HCT116 (cell line): ENCODE results near the gene CTR9. TPM values are rescaled to one million over a fixed set of nuclear protein-coding genes. Genes with fewer than 3 reads are reported as not detected.

ENCODE experiments used
- ATAC-seq: fragments of 200-7000 bp; cut with Tn5 transposase; 2 replicates; pipeline ENCODE4 v1.9.1; 2020; ENCODE audit warnings: mild to moderate bottlenecking, moderate library complexity
- BruUV-seq: library from RNA; stranded (reverse); fragments of 400-500 nt; replicated peaks from 2 replicates; lab custom pipeline; 2021; lab: Mats Ljungman, UMichigan
- CTCF ChIA-PET: fragments of 300-600 bp; sonication (Branson Sonifier 250); formaldehyde crosslinking; loops from one replicate; lab custom pipeline; 2021; ENCODE audit warnings: antibody characterized with exemption; lab: Charles Lee
- POLR2A ChIA-PET: fragments of 300-600, 350-600 bp; sonication (Branson Sonifier 250); formaldehyde crosslinking; loops from one replicate; lab custom pipeline; 2021; ENCODE audit warnings: antibody characterized with exemption; lab: Charles Lee
- RAD21 ChIA-PET, 2 experiments: fragments of 300-600 bp; sonication (Branson Sonifier 250); formaldehyde crosslinking; loops; one replicate each; lab custom pipeline; 2023; ENCODE audit warnings: low total read pairs in 2 of 2; ENCODE audit not compliant: uncharacterized antibody in 2 of 2, unreplicated experiment in 2 of 2, low non-redundant PET in 1 of 2; lab: Charles Lee
- DNase-seq: peaks from one replicate; pipeline ENCODE4 v3.0.0-alpha.2; 2010; ENCODE audit warnings: low read depth, low spot score
- H2AFZ ChIP-seq: fragments of 200-600 bp; shearing (Covaris generic), sonication (generic); 2 replicates; pipeline ENCODE4 v1.6.1; 2017; ENCODE audit warnings: low read depth, mixed run types, mixed read lengths, antibody characterized with exemption, low read length; ENCODE audit not compliant: poor library complexity, severe bottlenecking
- H3K27ac ChIP-seq: 2 replicates; pipeline ENCODE4 v1.5.1; 2012; ENCODE audit warnings: low read depth, low read length
- H3K27me3 ChIP-seq: fragments of 200-600 bp; sonication (generic); 2 replicates; pipeline ENCODE4 v1.6.1; 2016; ENCODE audit warnings: mixed run types, low read length, mixed read lengths; ENCODE audit not compliant: insufficient read depth
- H3K36me3 ChIP-seq, 2 experiments: fragments of 200-500 bp in 1 of 2; fragments of 200-600 bp in 1 of 2; sonication (Bioruptor generic) in 1 of 2; sonication (generic) in 1 of 2; 2 replicates each; pipeline versions ENCODE4 v1.5.1 to v1.6.1; 2014 to 2016; ENCODE audit warnings: low read length in 2 of 2, inconsistent platforms in 1 of 2, mixed read lengths in 1 of 2, mixed run types in 1 of 2; ENCODE audit not compliant: insufficient read depth in 2 of 2, control insufficient read depth in 1 of 2
- H3K4me1 ChIP-seq, 2 experiments: fragments of 200-600 bp in 1 of 2; sonication (generic) in 1 of 2; 2 replicates each; pipeline versions ENCODE4 v1.5.1 to v1.6.1; 2012 to 2017; ENCODE audit warnings: low read length in 2 of 2, inconsistent platforms in 1 of 2, mild to moderate bottlenecking in 1 of 2, mixed read lengths in 1 of 2, mixed run types in 1 of 2, moderate library complexity in 1 of 2; ENCODE audit not compliant: insufficient read depth in 2 of 2, control insufficient read depth in 1 of 2
- H3K4me2 ChIP-seq: fragments of 200-600 bp; sonication (generic); 2 replicates; pipeline ENCODE4 v1.6.1; 2017; ENCODE audit warnings: mixed run types, low read length, mixed read lengths
- H3K4me3 ChIP-seq, 2 experiments: fragments of 200-600 bp in 1 of 2; sonication (generic) in 1 of 2; replicated peaks in 1 of 2; 2 replicates each; pipeline ENCODE4 v1.5.1; 2011 to 2016; ENCODE audit warnings: low read length in 2 of 2, control low read depth in 1 of 2, low read depth in 1 of 2, mild to moderate bottlenecking in 1 of 2, mixed read lengths in 1 of 2, mixed run types in 1 of 2
- H3K79me2 ChIP-seq: fragments of 200-600 bp; sonication (generic); 2 replicates; pipeline ENCODE4 v1.6.1; 2017; ENCODE audit warnings: mild to moderate bottlenecking, mixed run types, low read length, moderate library complexity, mixed read lengths; ENCODE audit not compliant: insufficient read depth
- H3K9ac ChIP-seq: fragments of 200-600 bp; sonication (generic); 2 replicates; pipeline ENCODE4 v1.6.1; 2016; ENCODE audit warnings: low read length, mixed read lengths
- H3K9me2 ChIP-seq: fragments of 200-600 bp; sonication (generic), shearing (Covaris generic); 2 replicates; pipeline ENCODE4 v1.6.1; 2017; ENCODE audit warnings: mixed run types, mild to moderate bottlenecking, moderate library complexity; ENCODE audit not compliant: insufficient read depth
- H3K9me3 ChIP-seq, 2 experiments: fragments of 200-500 bp in 1 of 2; fragments of 200-600 bp in 1 of 2; sonication (Bioruptor generic) in 1 of 2; sonication (generic) in 1 of 2; 2 replicates each; pipeline ENCODE4 v1.6.1; 2014 to 2017; ENCODE audit warnings: low read length in 2 of 2, mixed read lengths in 2 of 2, inconsistent platforms in 1 of 2, low read depth in 1 of 2, mild to moderate bottlenecking in 1 of 2, mixed run types in 1 of 2, moderate library complexity in 1 of 2; ENCODE audit not compliant: control insufficient read depth in 1 of 2, insufficient read depth in 1 of 2
- H4K20me1 ChIP-seq: fragments of 200-600 bp; sonication (generic), shearing (Covaris generic); 2 replicates; pipeline ENCODE4 v1.6.1; 2017; ENCODE audit warnings: mixed run types, mild to moderate bottlenecking, moderate library complexity; ENCODE audit not compliant: insufficient read depth
- CBX3 ChIP-seq: IDR thresholded peaks from 2 replicates; pipeline ENCODE4 v1.6.1; 2012; ENCODE audit warnings: low read depth
- EZH2 ChIP-seq: fragments of 200-600 bp; sonication (generic); IDR thresholded peaks from 2 replicates; pipeline ENCODE4 v1.6.1; 2017; ENCODE audit warnings: antibody characterized with exemption, mixed run types
- JUND ChIP-seq: IDR thresholded peaks from 2 replicates; pipeline ENCODE4 v1.6.1; 2012
- POLR2A ChIP-seq: IDR thresholded peaks from 2 replicates; pipeline ENCODE4 v1.7.0; 2011; ENCODE audit warnings: borderline replicate concordance; ENCODE audit not compliant: insufficient read depth, insufficient read length; ENCODE audit errors: extremely low read depth
- POLR2AphosphoS5 ChIP-seq: IDR thresholded peaks from 2 replicates; pipeline ENCODE4 v1.6.1; 2011; ENCODE audit warnings: mild to moderate bottlenecking, low read depth, low read length, moderate library complexity
- SP1 ChIP-seq: IDR thresholded peaks from 2 replicates; pipeline ENCODE4 v1.6.1; 2012; ENCODE audit warnings: low read depth
- SRF ChIP-seq: IDR thresholded peaks from 2 replicates; pipeline ENCODE4 v1.6.1; 2012; ENCODE audit warnings: low read depth
- TCF7L2 ChIP-seq: IDR thresholded peaks from 2 replicates; pipeline ENCODE4 v1.7.0; 2011; ENCODE audit warnings: borderline replicate concordance, inconsistent platforms; ENCODE audit not compliant: insufficient read depth, insufficient read length; ENCODE audit errors: extremely low read depth
- YY1 ChIP-seq: IDR thresholded peaks from 2 replicates; pipeline ENCODE4 v1.6.1; 2011; ENCODE audit warnings: low read length, low read depth, moderate library complexity, mild to moderate bottlenecking; ENCODE audit not compliant: insufficient replicate concordance; ENCODE audit errors: extremely low read depth
- ZBTB33 ChIP-seq: IDR thresholded peaks from 2 replicates; pipeline ENCODE4 v1.6.1; 2011; ENCODE audit warnings: mild to moderate bottlenecking, low read length, moderate library complexity; ENCODE audit not compliant: insufficient replicate concordance; ENCODE audit errors: extremely low read depth
- ZFX ChIP-seq: fragments of 450-650 bp; IDR thresholded peaks from 2 replicates; pipeline ENCODE4 v1.6.1; 2017
- intact Hi-C: fragments of 100-400 bp; cut with micrococcal nuclease; formaldehyde crosslinking; loops from 2 replicates; pipeline ENCODE4 v1.10.0; 2022
- total RNA-seq: library from RNA; stranded (reverse); gene quantifications from one replicate; pipeline ENCODE4 v1.2.1, GENCODE V29; 2021; ENCODE audit not compliant: unreplicated experiment

CTR9 gene
- total RNA-seq, 1 experiment from 2014 or later, result 68.4 TPM

- Histone ChIP-seq H3K27me3 (no peaks in the 10 kb centered on the region), H3K9ac (no peak overlapping the region), H3K4me3 (no peak overlapping the region), H3K4me1 (no peaks in the 10 kb centered on the region), H4K20me1 (no peaks in the 10 kb centered on the region; the same call in 1 of the 2 replicates), H3K36me3 (peaks cover 56 to 60% of the 10 kb centered on the region in 2 experiments), H3K4me2 (no peak overlapping the region), H3K9me2 (no peaks in the 10 kb centered on the region), H2AFZ (no peak overlapping the region), H3K9me3 (no peaks in the 10 kb centered on the region), H3K27ac (no peak overlapping the region), H3K79me2 (peaks cover 11% of the 10 kb centered on the region; the same call in 1 of the 2 replicates)
- no peak for DNase-seq
- no peak for TF ChIP-seq TCF7L2
- no peak for TF ChIP-seq CBX3
- no peak for TF ChIP-seq YY1
- no peak for TF ChIP-seq EZH2
- no peak for TF ChIP-seq SRF
- TF ChIP-seq JUND, result no peak
- no peak for TF ChIP-seq SP1
- no peak for TF ChIP-seq POLR2AphosphoS5
- no peak for TF ChIP-seq ZBTB33
- TF ChIP-seq ZFX, result no peak
- no peak for TF ChIP-seq POLR2A
- ChIA-PET CTCF (interaction anchor here (0.6 kb wide), 1 partner anchor 358 kb away, joined by 3 read pairs; no protein-coding TSS in a partner anchor), RAD21 (no interaction called here), POLR2A (interaction anchor here (1.0 to 1.4 kb wide), 2 partner anchors 13 to 45 kb away, joined by 4 to 5 read pairs; partner anchors contain the start of genes CTR9 and EIF4G2)
- intact Hi-C loops, result no loop called here
- no peak for ATAC-seq
- no TSS peak for BruUV-seq
Observed at GRCh38 chr11:10763766-10764165, 12.7 kb downstream of the CTR9 start.
